GM19238 (cell line): ENCODE data around the gene COQ8B.
"Not testable (repeated sequence)": the region's sequence is repeated elsewhere in the genome, so short reads cannot be mapped to it uniquely, and the experiment has no call there.

ENCODE experiments used
- DNase-seq: peaks from one replicate; pipeline ENCODE4 v3.0.0; 2011; ENCODE audit warnings: low spot score; ENCODE audit not compliant: insufficient read length

The COQ8B gene

GRCh38 chr19:40668991-40669614, 47.6 kb downstream of the COQ8B start:
- DNase-seq, result no peak

- DNase-seq, result no peak
These were observed 49.1 kb downstream of the COQ8B start for GRCh38 chr19:40667602-40668001.

DNA sequence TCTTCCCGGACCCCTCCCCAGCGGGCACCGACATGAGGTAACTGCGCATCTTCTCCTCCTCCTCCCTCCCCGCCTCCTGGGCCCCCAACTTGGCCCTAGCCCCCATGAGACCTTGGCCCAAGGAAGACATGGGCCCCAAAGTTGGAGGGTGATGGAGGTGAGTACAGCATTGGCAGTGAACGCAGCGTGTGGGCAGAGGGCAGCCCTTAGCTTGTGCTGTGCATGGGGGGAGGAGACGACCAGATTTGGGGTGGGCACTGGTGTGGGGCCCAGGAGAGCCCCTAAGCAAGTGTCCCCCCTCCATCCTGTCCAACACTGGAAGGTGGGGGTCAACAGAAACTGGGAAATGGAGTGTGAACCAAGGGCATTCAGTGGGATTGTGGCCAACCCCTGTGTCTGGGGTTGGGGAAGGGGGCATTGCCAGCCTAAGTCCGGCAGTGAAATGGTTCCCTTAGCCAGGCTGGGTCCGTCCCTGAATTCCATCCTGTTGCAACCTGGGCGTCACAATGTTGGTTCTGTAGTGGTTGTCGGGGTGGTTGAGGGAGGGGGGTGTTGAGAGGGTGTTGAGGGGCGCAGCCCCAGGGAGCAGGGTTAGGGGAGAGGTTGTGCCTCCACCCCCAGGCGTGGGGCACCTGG, 49.8 kb downstream of the COQ8B start:
- DNase-seq, result no peak

- no peak for DNase-seq
These were observed 52.7 kb downstream of the COQ8B start for GRCh38 chr19:40663695-40664692.

DNA sequence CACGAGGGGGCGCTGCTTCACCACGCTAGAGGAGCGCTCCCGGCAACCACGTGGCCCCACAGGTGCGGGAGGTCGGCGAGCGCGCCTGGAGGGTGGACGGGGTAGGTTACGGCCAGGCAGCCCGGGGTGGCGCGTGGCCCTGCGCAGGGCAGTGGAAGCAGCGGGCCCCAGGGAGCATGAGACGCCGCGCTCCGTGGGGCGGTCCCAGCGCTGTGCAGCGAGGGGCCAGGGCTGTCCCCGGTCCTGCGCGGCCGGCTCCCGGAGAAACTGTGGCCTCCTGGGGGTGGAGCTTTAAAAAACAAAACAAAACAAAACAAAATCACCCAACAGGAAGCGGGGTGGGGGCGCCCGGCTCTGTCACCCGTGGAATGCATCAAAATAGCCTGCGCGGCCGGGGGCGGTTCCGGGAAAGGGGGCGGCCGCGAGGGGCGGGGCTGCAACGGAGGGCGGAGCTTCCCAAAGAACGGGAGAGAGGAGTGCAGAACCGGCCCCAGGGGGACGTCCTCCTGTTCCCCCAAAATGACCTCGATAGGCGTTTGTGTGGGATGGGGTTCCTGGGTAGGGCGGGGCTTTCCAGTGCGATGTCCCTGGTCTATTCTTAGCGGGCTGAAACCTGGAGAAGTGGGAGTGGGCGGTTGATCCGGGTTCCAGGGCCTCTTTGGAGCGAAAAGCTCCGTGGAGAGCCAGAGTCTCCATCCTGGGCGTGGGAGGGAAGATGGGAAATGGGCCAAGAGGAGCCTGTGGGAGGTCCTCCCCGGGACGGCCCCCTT, 53.6 kb downstream of the COQ8B start:
- peak; percentile 95 for DNase-seq

- no peak for DNase-seq
These were observed 55.1 kb downstream of the COQ8B start for GRCh38 chr19:40661616-40662015.

GRCh38 chr19:40659566-40659965, 57.1 kb downstream of the COQ8B start:
- no peak for DNase-seq

DNA sequence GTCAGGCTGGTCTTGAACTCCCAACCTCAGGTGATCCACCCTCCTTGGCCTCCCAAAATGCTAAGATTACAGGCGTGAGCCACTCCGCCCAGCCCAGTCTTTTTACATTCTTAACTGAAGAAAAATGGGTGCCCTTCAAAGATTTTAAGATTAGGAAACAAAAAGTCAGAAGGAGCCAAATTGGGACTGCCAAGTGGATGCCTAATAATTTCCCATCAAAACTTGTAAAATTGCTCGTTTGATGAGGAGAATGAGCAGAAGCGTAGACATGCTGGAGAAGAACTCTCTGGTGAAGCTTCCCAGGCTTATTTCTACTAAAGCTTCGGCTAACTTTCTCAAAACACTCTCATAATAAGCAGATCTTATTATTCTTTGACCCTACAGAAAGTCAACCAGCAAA, 57.6 kb downstream of the COQ8B start:
- DNase-seq, result no peak

DNA sequence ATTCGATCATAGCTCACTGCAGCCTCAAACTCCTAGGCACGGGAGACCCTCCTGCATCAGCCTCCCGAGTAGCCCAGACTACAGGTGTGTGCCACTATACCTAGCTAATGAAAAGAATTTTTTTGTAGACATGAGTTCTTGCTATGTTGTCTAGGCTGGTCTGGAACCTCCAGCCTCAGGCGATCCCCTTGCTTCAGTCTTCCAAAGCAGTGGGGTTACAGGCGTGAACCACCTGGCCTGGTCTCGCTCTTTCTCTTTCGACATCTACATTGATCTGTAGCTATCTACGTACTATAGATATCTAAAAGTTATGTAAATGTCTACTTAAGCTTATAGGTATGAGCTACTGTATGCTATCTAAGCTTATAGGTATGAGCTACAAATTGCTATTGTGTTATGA, 58.7 kb downstream of the COQ8B start:
- DNase-seq, result no peak

- not testable (repeated sequence) for DNase-seq
These were observed 61.0 kb downstream of the COQ8B start for GRCh38 chr19:40655684-40656083.

DNA sequence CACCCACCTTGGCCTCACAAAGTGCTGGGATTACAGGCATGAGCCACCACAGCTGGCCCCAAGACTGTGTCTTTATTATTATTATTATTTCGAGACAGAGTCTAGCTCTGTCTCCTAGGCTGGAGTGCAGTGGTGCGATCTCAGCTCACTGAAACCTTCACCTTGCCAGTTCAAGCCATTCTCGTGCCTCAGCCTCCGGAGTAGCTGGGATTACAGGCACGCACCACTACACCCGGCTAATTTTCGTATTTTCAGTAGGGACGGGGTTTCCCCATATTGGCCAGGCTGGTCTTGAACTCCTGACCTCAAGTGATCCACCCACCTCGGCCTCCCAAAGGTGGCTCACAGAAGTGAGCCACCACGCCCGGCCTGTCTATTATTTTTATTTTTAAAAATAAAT, 64.4 kb downstream of the COQ8B start:
- DNase-seq, result not testable (repeated sequence)

DNA sequence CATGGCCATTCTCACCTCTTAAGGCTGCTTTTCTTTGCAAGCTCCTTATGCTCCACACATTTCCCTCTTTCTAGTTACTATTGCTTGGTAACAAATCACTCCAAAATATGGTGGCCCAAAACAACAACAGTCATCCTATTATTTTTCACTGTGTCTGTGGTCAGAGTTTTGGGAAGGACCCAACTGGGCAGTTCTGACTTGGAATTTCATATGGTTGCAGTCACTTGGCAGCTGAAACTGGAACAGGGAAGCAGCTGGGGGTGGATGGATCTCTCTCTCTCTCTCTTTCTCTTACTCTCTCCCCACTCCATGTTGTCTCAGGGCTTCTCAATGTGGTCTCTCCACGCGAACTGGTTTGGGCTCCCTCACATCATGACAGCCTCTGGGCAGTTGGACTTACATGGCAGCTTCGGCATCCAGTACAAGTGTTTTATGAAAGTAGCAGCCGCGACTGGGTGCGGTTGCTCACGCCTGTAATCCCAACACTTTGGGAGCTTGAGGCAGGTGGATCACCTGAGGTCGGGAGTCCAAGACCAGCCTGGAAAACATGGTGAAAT, 65.9 kb downstream of the COQ8B start:
- DNase-seq, result no peak

- DNase-seq, result not testable (repeated sequence)
These were observed 66.6 kb downstream of the COQ8B start for GRCh38 chr19:40649903-40650675.

DNA sequence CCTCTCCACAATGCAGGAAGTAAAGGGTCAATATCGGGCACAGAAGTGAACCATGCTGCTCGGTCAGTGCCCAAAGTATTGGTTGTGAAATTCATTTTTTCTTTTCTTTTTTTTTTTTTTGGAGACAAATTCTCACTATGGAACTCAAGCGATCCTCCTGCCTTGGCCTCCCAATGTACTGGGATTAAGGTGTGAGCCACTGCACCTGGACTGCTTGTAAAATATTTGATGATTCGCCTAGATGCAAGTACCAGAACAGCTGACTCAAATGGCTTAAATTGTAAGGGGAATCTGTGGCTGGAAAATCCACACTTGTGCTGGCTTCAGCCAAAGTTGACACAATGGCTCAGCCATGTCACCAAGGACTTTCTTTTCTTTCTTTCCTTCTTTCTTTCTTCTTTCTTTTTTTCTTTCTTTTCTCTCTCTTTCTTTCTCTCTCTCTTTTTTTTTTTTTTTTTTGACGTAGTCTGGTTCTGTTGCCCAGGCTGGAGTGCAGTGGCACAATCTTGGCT, 69.9 kb downstream of the COQ8B start:
- DNase-seq, result no peak

DNA sequence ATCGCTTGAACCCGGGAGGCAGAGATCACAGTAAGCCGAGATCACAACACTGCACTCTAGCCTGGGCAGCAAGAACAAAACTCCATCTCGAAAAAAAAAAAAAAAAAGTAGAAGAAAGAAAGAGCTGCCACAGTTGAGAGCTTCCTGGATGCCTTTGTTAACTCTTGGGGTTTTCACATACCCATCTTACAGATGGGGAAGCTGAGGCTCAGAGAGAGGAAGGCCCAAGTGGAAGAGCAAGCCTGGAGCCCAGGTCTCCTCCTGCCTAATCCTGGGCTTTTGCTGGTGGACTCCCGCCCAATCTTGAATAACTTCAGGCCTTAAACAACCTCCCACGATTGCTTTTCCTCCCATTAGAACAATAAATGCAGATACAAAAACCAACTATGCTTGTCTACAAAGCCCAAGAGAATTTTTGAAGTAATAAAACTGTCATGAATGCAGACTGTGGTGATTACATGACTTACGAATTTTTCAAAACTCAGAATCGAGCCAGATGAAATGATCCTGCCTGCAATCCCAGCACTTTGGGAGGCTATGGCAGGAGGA, 73.9 kb downstream of the COQ8B start:
- no peak for DNase-seq

DNA sequence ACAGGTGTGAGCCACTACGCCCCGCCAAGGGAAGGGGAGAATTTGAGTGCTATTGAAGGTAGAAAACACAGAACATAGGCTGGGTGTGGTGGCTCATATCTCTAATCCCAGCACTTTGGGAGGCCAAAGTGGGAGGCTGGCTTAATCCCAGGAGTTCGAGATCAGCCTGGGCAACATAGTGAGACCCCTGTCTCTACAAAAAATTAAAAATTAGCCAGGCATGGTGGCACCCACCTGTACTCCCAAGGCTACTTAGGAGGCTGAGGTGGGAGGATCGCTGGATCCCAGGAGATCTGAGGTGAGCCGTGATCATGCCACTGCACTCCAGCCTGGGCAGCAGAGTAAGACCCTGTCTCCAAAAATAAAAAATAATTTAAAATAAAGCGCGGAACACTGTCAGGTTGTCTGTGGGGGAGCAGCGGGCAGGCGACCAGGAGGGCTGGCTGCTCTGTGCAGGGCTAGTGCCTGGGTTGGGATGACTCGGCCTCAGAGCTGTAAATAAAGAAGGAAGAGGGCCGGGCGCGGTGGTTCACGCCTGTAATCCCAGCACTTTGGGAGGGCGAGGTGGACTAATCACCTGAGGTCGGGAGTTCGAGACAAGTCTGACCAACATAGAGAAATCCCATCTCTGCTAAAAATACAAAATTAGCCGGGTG, 74.5 kb downstream of the COQ8B start:
- no peak for DNase-seq
